Dermis lymphatic vessel endothelial cell (primary cell): ENCODE data around the gene OR10P1. TPM values are rescaled to one million over a fixed set of nuclear protein-coding genes. Genes with fewer than 3 reads are reported as not detected.

Experiments used
- total RNA-seq: library from RNA; depleted of rRNA; stranded (reverse); fragments of >200 nt; gene quantifications from 2 replicates; pipeline ENCODE4 v1.2.1, GENCODE V29; 2014

OR10P1 gene, protein sequence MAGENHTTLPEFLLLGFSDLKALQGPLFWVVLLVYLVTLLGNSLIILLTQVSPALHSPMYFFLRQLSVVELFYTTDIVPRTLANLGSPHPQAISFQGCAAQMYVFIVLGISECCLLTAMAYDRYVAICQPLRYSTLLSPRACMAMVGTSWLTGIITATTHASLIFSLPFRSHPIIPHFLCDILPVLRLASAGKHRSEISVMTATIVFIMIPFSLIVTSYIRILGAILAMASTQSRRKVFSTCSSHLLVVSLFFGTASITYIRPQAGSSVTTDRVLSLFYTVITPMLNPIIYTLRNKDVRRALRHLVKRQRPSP
- not detected in 2 replicates for total RNA-seq

DNA sequence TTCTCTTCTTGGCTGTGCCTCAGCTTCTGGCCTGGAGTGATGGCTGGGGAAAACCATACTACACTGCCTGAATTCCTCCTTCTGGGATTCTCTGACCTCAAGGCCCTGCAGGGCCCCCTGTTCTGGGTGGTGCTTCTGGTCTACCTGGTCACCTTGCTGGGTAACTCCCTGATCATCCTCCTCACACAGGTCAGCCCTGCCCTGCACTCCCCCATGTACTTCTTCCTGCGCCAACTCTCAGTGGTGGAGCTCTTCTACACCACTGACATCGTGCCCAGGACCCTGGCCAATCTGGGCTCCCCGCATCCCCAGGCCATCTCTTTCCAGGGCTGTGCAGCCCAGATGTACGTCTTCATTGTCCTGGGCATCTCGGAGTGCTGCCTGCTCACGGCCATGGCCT lies at the start of gene OR10P1:
Gene OR10P1, plus strand, starts transcription at position 40 of the 400 bp plus-strand sequence. Its CDS starts 0 bp downstream, at position 40.

Other genes with a start within 250 kb of the OR10P1 start
- gene OR6C65, start 236.4 kb upstream of the OR10P1 start, total RNA-seq, result not detected in 2 replicates
- gene OR6C76, start 210.6 kb upstream of the OR10P1 start, total RNA-seq, result not detected in 2 replicates
- not detected in 2 replicates for gene OR6C2, start 192.8 kb upstream of the OR10P1 start, total RNA-seq
- not detected in 2 replicates for gene OR6C70, start 166.8 kb upstream of the OR10P1 start, total RNA-seq
- gene OR6C68, start 144.5 kb upstream of the OR10P1 start, total RNA-seq, result not detected in 2 replicates
- not detected in 2 replicates for gene OR6C4, start 87.3 kb upstream of the OR10P1 start, total RNA-seq
- gene OR2AP1, start 64.4 kb upstream of the OR10P1 start, total RNA-seq, result not detected in 2 replicates
- 0.22 TPM in 1 of 2 replicates, not detected in the other for gene ITGA7, start 71.0 kb downstream of the OR10P1 start, total RNA-seq
- 54.9 and 58.2 TPM in 2 replicates for gene BLOC1S1, start 79.2 kb downstream of the OR10P1 start, total RNA-seq
- gene RDH5, start 83.5 kb downstream of the OR10P1 start, total RNA-seq, result 0.65 and 0.95 TPM in 2 replicates
- 1,376 and 1,784 TPM in 2 replicates for gene CD63, start 92.1 kb downstream of the OR10P1 start, total RNA-seq
- 1.4 and 1.5 TPM in 2 replicates for gene GDF11, start 106.2 kb downstream of the OR10P1 start, total RNA-seq
- 72.7 and 116 TPM in 2 replicates for gene SARNP, start 180.8 kb downstream of the OR10P1 start, total RNA-seq
- 21.7 and 28.8 TPM in 2 replicates for gene ORMDL2, start 181.1 kb downstream of the OR10P1 start, total RNA-seq
- gene DNAJC14, start 192.7 kb downstream of the OR10P1 start, total RNA-seq, result 49.2 and 50.7 TPM in 2 replicates
- 0.09 and 0.43 TPM in 2 replicates for gene MMP19, start 206.0 kb downstream of the OR10P1 start, total RNA-seq